ENCODE data around the gene CDYL2. TPM values are rescaled to one million over a fixed set of nuclear protein-coding genes. Genes with fewer than 3 reads are reported as not detected.
A peak's percentile ranks its signal among the peaks of the same experiment; 100 is the strongest.

The CDYL2 gene
- total RNA-seq, 2 donors from 2014 or later, result 1.6 to 7.8 TPM

GRCh38 chr16:80725566-80726162 is 78.7 kb downstream of the CDYL2 start:
- Histone ChIP-seq H3K36me3 (replicated peaks in 1 of 2; ENCODE audit: insufficient read depth in 1 of 2, low read depth in 2 of 2) (no peaks in the 10 kb centered on the region), H3K4me1 (no peaks in the 10 kb centered on the region), H3K4me3 (no peak overlapping the region), H3K27me3 (no peaks in the 10 kb centered on the region), H3K27ac (no peak overlapping the region), H3K9me3 (peaks cover 0 to 4% (median 0%) of the 10 kb centered on the region in 3 donors)
- DNase-seq (no peak), ATAC-seq (no peak)
- no peak for TF ChIP-seq POLR2A (IDR thresholded peaks at IDR 0.05)
- TF ChIP-seq, protein P1, sequence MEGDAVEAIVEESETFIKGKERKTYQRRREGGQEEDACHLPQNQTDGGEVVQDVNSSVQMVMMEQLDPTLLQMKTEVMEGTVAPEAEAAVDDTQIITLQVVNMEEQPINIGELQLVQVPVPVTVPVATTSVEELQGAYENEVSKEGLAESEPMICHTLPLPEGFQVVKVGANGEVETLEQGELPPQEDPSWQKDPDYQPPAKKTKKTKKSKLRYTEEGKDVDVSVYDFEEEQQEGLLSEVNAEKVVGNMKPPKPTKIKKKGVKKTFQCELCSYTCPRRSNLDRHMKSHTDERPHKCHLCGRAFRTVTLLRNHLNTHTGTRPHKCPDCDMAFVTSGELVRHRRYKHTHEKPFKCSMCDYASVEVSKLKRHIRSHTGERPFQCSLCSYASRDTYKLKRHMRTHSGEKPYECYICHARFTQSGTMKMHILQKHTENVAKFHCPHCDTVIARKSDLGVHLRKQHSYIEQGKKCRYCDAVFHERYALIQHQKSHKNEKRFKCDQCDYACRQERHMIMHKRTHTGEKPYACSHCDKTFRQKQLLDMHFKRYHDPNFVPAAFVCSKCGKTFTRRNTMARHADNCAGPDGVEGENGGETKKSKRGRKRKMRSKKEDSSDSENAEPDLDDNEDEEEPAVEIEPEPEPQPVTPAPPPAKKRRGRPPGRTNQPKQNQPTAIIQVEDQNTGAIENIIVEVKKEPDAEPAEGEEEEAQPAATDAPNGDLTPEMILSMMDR (IDR thresholded peaks at IDR 0.05), result no peak
- WGBS, 2 donors, result 84 to 85% methylated on average over 9 of the region's 9 CpGs
- intact Hi-C loops (cut with DNase I), result no loop called here

GRCh38 chr16:80723981-80724380 is 80.4 kb downstream of the CDYL2 start:
- ATAC-seq (no peak), DNase-seq (no peak)
- no peak for TF ChIP-seq POLR2A (IDR thresholded peaks at IDR 0.05)
- TF ChIP-seq, protein P1 (IDR thresholded peaks at IDR 0.05), result no peak
- H3K4me1 ChIP-seq, result peaks cover 2% of the 10 kb centered on the region
- H3K4me3 ChIP-seq, result no peak overlapping the region
- H3K27me3 ChIP-seq, result no peaks in the 10 kb centered on the region
- no peaks in the 10 kb centered on the region for H3K36me3 ChIP-seq (replicated peaks in 1 of 2; ENCODE audit: insufficient read depth in 1 of 2, low read depth in 2 of 2)
- no peak overlapping the region for H3K27ac ChIP-seq
- intact Hi-C loops (cut with DNase I), result no loop called here
- H3K9me3 ChIP-seq, result peaks cover 0 to 4% (median 0%) of the 10 kb centered on the region in 3 donors

- intact Hi-C loops (cut with DNase I), result no loop called here
- H3K27me3 ChIP-seq, result no peaks in the 10 kb centered on the region
- peaks cover 0 to 4% (median 0%) of the 10 kb centered on the region in 3 donors for H3K9me3 ChIP-seq
- DNase-seq (no peak), ATAC-seq (no peak)
- H3K4me3 ChIP-seq, result no peak overlapping the region
- H3K27ac ChIP-seq, result no peak overlapping the region
- 95 to 100% methylated on average over 3 to 4 of the region's 4 CpGs for WGBS, 2 donors
- peaks cover 11% of the 10 kb centered on the region for H3K4me1 ChIP-seq
- H3K36me3 ChIP-seq (replicated peaks in 1 of 2; ENCODE audit: insufficient read depth in 1 of 2, low read depth in 2 of 2), result no peaks in the 10 kb centered on the region
- no peak for TF ChIP-seq POLR2A (IDR thresholded peaks at IDR 0.05)
- TF ChIP-seq, protein P1 (IDR thresholded peaks at IDR 0.05), result no peak
These were observed 81.3 kb downstream of the CDYL2 start for GRCh38 chr16:80723091-80723490.

- WGBS, 2 donors, result 76 to 77% methylated on average over 5 of the region's 5 CpGs
- no peaks in the 10 kb centered on the region for H3K27me3 ChIP-seq
- TF ChIP-seq POLR2A (IDR thresholded peaks at IDR 0.05), result no peak
- TF ChIP-seq, protein P1 (IDR thresholded peaks at IDR 0.05), result no peak
- no peak overlapping the region for H3K4me3 ChIP-seq
- ATAC-seq (no peak), DNase-seq (no peak)
- H3K4me1 ChIP-seq, result peaks cover 20% of the 10 kb centered on the region
- peaks cover 0 to 4% (median 0%) of the 10 kb centered on the region in 3 donors for H3K9me3 ChIP-seq
- H3K27ac ChIP-seq, result no peak overlapping the region
- H3K36me3 ChIP-seq (replicated peaks in 1 of 2; ENCODE audit: insufficient read depth in 1 of 2, low read depth in 2 of 2), result no peaks in the 10 kb centered on the region
- intact Hi-C loops (cut with DNase I), result no loop called here
These were observed 83.5 kb downstream of the CDYL2 start for GRCh38 chr16:80720804-80721371.

DNA sequence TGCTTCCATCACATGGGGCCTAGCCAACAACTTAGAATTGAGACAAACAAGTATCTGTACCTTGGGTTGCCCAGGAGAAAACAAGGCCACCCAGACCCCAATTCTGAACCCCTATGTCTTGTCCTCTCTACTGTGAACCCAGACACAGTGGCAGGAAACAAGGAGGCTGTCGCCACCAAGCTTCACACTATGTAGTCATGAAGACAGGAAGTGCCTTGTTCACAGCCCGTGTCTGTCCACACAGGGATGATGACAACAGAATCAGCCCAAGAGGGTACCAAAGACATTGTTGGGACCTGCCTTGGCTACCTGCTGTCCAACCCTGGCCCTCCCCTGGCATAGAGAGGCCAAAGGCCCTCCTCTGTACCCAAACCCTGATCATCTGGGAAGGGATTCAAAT is 84.8 kb downstream of the CDYL2 start:
- peaks cover 0 to 4% (median 0%) of the 10 kb centered on the region in 3 donors for H3K9me3 ChIP-seq
- peak overlapping the region in 2 of 4 donors; percentile 52 to 77 for H3K27ac ChIP-seq
- ATAC-seq, result no peak
- DNase-seq, result no peak
- no peaks in the 10 kb centered on the region for H3K36me3 ChIP-seq (replicated peaks in 1 of 2; ENCODE audit: insufficient read depth in 1 of 2, low read depth in 2 of 2)
- no peak overlapping the region for H3K4me3 ChIP-seq
- no peak for TF ChIP-seq POLR2A (IDR thresholded peaks at IDR 0.05)
- TF ChIP-seq, protein P1 (IDR thresholded peaks at IDR 0.05), result no peak
- WGBS, 2 donors, result 62 to 90% methylated on average over 2 of the region's 2 CpGs
- no peaks in the 10 kb centered on the region for H3K27me3 ChIP-seq
- intact Hi-C loops (cut with DNase I), result no loop called here
- peaks cover 20% of the 10 kb centered on the region for H3K4me1 ChIP-seq

All from body of pancreas (tissue), 4 donors.